COLO668 (cell line): ENCODE data around the gene KLHL21.
"Not testable (repeated sequence)": the region's sequence is repeated elsewhere in the genome, so short reads cannot be mapped to it uniquely, and the experiment has no call there.

Experiments used
- DNase-seq: peaks from one replicate; lab custom pipeline; 2025; ENCODE audit not compliant: unreplicated experiment; lab: John Stamatoyannopoulos, UW

Gene KLHL21

DNA sequence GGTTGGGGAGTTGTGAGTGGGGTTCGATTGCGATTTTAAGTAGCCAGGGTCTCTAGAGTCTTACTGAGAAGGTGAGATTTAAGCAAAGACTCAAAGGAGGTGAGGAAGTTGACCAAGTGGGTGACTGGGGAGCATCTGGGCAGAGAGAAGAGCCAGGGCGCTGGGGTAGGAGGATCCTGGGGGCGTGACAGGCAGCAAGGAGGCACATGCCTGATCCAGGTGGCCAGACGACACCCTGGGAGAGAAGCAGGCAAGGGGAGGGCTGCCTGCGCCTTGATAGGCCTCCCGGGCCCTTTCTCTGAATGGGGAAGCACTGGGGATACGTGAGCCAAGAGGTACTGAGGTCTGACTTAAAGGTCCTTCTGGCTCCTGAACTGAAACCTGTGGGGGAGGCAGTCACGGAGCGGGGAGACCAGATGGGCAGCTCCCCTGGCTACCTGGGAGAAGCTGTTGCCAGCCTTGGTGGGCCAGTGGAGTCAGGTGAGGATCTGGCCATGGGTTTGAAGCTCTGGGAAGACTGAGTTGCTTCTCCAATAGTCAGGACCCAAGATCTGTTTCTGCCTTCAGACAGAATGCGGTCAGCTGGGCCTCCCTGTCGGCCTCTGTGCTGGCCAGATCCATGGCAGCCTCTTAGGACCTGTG is 17.5 kb downstream of the KLHL21 start:
- DNase-seq: no peak

DNA sequence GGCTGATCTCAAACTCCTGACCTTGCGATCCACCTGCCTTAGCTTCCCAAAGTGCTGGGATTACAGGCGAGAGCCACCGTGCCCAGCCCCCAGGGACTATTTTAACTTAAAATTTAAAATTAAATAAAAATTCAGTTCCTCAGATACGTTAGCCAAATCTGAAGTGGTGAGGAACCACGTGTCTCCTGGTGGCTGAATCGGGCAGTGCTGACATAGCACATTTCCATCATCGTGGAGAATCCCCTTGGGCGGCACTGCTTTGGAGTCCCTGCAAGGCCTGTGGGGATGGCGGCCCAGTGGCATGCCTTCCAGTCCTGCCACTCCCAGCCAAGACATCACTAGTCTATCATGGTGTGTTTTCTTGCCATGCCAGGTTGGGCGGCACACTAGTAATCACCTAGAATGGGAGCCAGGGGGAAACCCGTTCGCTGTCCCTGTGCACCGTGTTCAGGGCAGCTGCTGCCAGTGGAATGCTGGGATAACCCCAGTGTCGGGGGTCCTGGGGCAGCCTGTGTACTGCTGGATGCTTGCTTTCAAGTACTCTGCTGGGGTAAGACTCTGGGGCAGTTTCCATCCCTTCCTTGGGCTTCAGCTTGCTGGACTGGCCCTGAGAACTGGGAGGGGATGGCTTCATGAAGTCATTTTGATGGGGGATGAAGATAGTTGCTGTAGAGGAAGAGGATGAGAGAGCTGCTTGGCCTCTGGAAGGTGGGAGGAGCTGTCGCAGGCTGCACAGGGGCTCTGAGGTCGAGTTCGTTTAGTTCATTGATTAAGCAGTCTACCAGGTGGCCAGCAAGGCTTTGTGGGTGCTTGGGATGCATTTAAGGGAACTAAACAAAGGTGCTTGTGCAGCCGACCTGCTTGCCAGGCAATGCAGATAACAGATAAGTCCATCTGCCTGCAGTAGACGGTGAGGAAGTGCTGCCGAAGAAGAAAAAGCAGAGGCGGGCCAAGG is 18.3 kb downstream of the KLHL21 start:
- no peak for DNase-seq

DNA sequence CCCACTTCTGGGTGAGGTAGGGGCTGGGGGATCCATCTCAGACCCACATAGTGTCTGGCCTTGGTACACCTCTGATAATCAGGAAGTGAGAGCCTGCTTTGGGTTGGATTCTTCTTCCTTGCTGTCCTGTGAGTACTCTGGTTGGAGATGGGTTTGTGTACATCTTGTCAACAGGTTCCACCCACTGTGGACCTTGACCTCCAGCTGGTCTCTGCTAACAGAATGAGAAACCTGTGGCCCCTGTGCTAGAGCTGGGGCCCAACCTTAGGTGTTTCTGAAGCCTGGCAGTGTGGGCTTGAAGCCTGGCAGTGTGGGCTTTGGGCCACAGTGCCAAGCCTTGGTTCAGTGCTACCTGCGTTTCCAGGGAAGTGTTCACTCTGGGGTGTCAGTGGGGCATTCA is 20.3 kb downstream of the KLHL21 start:
- DNase-seq: peak; percentile 97

DNA sequence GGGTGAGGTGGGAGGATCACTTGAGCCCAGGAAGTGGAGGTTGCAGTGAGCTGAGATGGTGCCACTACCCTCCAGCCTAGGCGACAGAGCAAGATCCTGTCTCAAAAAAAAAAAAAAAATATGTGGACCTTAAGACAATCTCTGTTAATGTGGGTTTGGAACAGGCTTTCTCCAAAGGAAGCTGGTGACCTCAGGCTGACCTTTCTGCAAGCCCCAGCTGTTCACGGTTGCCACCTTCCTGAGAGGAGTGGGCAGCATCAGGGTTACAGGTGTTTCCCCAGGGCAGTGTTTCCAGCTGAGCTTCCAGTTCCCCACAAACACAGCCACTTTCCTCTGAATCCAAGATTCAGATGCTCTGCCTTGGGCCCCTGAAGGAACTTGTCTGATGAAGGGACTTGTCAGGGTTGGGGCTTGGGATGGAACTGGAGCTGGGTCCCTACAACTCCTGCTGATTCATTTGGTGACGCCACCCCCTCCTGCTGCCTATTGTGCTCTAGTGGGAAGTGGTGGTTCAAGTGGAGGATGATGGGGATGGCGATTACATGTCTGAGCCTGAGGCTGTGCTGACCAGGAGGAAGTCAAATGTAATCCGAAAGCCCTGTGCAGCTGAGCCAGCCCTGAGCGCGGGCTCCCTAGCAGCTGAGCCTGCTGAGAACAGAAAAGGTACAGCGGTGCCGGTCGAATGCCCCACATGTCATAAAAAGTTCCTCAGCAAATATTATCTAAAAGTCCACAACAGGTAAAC is 20.9 kb downstream of the KLHL21 start:
- DNase-seq: peak; percentile 89

DNA sequence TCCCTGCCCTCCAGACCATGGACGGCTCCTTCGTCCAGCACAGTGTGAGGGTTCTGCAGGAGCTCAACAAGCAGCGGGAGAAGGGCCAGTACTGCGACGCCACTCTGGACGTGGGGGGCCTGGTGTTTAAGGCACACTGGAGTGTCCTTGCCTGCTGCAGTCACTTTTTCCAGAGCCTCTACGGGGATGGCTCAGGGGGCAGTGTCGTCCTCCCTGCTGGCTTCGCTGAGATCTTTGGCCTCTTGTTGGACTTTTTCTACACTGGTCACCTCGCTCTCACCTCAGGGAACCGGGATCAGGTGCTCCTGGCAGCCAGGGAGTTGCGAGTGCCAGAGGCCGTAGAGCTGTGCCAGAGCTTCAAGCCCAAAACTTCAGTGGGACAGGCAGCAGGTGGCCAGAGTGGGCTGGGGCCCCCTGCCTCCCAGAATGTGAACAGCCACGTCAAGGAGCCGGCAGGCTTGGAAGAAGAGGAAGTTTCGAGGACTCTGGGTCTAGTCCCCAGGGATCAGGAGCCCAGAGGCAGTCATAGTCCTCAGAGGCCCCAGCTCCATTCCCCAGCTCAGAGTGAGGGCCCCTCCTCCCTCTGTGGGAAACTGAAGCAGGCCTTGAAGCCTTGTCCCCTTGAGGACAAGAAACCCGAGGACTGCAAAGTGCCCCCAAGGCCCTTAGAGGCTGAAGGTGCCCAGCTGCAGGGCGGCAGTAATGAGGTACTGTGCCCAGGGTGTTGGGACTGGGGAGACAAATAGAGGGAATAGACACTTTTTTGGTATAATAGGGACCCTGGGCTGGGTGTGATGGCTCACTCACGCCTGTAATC is 21.9 kb downstream of the KLHL21 start:
- no peak for DNase-seq

DNA sequence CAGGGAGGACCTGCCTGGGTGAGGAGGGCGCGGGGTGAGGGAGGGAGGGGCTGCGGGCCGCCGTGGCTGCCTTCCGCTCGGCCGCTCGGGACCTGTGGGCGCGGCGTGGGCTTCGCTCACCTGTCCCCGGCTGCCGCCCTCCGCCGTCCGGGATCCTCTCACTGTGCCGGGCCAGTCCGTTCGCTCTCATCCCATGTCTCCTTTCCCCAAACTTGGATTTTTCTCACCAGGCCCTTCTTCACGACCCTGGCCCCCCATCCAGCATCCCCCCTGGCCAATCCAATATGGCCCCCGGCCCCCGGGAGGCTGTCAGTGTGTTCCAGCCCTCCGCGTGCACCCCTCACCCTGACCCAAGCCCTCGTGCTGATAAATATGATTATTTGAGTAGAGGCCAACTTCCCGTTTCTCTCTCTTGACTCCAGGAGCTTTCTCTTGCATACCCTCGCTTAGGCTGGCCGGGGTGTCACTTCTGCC is 22.5 kb downstream of the KLHL21 start:
- DNase-seq: no peak

DNA sequence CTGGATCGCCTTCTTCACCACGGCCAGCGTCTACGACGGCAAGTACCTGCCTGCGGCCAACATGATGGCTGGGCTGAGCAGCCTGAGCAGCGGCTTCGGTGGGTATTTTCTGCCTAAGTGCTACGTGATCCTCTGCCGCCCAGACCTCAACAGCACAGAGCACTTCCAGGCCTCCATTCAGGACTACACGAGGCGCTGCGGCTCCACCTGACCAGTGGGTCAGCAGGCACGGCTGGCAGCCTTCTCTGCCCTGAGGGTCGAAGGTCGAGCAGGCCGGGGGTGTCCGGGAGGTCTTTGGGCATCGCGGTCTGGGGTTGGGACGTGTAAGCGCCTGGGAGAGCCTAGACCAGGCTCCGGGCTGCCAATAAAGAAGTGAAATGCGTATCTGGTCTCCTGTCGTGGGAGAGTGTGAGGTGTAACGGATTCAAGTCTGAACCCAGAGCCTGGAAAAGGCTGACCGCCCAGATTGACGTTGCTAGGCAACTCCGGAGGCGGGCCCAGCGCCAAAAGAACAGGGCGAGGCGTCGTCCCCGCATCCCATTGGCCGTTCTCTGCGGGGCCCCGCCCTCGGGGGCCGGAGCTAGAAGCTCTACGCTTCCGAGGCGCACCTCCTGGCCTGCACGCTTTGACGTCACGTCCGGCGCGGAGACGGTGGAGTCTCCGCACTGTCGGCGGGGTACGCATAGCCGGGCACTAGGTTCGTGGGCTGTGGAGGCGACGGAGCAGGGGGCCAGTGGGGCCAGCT is 23.1 kb downstream of the KLHL21 start, which contains the start of gene ZBTB48:
Gene ZBTB48, plus strand, starts transcription at position 621 of the 745 bp plus-strand sequence. CDS start 616 bp downstream, outside the sequence.
- DNase-seq: peak; percentile 100

DNA sequence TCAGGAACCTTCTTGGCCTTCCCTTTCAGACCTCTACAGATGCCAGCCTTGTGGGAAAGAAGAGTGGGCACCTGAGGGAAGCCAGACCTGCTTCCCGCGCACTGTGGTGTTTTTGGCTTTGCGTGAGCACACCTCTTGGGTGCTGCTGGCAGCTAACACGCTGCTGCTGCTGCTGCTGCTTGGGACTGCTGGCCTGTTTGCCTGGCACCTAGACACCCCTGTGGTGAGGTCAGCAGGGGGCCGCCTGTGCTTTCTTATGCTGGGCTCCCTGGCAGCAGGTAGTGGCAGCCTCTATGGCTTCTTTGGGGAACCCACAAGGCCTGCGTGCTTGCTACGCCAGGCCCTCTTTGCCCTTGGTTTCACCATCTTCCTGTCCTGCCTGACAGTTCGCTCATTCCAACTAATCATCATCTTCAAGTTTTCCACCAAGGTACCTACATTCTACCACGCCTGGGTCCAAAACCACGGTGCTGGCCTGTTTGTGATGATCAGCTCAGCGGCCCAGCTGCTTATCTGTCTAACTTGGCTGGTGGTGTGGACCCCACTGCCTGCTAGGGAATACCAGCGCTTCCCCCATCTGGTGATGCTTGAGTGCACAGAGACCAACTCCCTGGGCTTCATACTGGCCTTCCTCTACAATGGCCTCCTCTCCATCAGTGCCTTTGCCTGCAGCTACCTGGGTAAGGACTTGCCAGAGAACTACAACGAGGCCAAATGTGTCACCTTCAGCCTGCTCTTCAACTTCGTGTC is 23.9 kb downstream of the KLHL21 start:
- no peak for DNase-seq

DNA sequence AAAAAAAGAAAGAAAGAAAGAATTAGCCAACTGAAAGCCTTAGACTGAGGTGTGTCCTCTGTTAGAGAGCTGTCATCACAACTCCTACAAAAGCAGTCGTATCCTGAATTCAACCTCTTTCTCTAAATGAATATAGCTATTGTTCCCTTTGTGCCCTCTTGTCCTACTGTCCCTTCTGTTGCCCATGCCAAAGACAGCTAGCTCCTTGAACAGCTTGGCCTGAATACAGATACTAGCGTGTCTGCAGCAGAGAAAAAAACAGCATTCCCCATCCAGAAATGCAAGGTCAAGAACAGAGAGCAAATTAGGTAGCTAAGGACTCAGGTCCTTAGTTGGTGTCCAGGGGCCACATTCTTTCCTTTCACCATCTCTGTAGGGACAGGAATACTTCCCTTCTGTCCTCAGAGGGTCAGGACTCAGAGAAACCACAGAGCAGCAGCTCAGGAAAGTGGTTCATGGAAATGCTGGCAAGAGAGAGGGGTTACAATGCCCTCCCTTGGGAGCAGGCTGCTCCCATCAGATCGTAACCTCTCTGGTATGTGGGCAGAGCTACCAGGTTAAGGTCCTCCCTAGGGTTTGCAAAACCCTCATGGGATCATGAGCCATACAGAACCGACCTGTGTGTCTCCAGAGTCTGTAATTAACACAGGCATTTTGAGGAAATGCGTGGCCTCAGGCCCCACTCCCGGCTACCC is 24.7 kb downstream of the KLHL21 start:
- no peak for DNase-seq

DNA sequence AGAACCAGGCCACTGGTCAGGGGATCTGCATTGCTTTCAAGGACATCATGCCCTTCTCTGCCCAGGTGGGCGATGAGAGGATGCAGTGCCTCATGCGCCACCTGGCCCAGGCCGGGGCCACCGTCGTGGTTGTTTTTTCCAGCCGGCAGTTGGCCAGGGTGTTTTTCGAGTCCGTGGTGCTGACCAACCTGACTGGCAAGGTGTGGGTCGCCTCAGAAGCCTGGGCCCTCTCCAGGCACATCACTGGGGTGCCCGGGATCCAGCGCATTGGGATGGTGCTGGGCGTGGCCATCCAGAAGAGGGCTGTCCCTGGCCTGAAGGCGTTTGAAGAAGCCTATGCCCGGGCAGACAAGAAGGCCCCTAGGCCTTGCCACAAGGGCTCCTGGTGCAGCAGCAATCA is 27.9 kb downstream of the KLHL21 start:
- DNase-seq: no peak

DNA sequence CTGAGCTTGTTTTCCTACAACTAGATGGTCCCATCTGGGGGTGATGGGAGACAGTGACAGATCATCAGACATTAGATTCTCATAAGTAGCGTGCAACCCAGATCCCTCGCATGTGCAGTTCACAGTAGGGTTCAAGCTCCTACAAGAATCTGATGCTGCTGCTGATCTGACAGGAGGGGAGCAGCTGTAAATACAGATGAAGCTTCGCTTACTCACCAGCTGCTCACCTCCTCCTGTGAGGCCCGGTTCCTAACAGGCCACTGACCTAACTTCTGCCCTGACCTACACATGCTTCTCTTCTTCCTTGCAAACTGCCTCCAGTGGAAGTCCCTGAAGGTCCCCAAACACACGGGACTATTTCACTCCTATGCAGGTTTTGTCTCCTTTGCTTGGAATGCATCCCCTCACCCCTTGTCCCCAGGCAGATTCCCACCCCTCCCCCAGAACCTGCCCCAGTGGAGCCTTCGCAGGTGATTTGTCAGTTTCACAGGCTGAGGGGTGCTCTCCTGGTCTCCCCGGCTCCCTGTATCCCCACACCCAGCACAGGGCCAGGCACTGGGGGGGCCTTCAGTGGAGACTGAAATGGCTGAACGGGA is 28.5 kb downstream of the KLHL21 start:
- no peak for DNase-seq

DNA sequence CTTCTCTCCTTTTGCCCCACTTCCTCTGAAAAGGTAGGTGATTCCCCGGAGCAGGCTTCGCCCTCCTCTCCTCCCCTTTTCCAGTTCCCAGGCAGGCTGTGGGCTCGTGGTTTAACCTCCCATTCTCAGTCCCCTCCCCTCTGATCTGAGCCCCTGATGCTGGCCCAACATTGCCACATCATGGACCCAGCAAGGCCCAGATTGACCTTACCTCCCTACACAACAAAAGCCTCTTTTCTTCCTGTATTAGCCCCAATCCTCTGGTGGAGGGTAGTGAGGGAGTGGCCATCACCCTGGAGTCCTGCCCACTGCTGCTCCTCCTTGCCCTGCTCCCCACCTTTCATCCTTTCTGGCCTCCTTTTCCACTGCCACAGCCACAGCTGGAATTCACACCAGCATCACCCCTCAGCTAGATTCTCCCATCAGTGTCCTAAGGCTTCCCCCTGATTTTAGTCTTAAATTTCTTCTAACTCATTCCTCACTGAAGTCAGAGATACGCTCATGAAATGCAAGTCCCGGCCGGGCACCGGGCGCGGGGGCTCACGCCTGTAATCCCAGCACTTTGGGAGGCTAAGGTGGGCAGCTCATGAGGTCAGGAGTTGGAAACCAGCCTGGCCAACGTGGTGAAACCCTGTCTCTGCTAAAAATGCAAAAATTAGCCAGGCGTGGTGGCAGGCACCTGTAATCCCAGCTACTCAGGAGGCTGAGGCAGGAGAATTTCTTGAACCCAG is 29.9 kb downstream of the KLHL21 start:
- DNase-seq: no peak

DNA sequence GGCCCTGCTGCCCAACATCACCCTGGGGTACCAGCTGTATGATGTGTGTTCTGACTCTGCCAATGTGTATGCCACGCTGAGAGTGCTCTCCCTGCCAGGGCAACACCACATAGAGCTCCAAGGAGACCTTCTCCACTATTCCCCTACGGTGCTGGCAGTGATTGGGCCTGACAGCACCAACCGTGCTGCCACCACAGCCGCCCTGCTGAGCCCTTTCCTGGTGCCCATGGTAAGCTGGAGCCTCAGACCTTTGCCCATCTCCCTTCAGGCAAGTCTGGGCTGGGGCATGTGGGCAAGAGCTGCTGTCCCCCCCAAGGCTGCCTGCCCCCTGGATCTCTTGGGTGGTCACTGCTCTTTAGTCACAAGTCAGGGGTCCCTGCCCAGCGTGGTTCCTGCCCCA is 31.7 kb downstream of the KLHL21 start:
- DNase-seq: no peak

DNA sequence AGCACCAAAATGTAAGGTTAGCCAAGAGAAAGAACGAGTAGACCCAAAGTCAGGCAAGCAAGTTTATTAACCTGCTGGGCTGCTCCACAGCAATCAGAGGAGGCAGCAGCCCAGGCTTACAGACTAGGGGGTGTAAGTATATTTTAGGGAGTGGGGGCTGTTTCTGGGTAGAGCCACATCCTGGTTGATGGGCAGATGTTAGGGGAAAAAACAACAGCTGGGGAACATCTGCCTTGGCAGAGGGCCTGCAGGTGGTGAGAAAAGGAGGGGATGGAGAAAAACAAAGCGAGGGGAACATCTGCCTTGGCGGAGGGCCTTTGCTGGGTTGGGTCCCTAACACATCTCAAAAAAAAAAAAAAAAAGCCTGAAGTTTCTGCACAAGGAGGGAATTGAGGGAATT is 32.6 kb downstream of the KLHL21 start:
- DNase-seq: no peak

DNA sequence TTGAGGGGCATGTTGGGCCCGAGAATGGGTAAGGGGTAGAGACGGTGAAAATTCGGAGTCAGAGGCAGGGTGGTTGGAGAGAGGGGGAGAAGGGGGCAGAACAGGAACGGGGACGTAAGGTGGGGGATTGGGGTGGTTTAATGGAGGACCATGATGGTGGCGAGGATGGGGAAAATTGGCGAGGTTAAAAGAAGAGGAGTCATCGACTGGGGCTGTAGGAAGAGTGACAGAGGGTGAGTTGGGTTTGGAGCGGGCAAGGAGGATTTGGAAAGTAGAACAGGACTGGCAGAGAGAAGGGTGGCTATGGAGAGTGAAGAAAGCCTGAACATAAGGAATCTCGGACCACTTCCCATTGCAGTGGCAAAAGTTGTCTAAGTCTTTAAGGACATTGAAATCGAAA is 33.6 kb downstream of the KLHL21 start:
- DNase-seq: no peak

DNA sequence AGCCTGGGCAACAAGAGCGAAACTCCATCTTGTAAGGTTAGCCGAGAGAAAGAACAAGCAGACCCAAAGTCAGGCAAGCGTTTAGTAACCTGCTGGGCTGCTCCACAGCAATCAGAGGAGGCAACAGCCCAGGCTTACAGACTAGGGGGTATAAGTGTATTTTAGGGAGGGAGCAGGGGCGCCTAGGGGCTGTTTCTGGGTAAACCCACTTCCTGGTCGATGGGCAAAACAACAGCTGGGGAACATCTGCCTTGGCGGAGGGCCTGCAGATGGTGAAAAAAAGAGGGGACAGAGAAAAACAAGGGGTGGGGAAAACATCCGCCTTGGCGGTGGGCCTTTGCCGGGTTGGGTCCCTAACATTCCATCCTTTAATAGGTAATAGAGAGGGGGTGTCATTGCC is 42.4 kb downstream of the KLHL21 start:
- DNase-seq: no peak

DNA sequence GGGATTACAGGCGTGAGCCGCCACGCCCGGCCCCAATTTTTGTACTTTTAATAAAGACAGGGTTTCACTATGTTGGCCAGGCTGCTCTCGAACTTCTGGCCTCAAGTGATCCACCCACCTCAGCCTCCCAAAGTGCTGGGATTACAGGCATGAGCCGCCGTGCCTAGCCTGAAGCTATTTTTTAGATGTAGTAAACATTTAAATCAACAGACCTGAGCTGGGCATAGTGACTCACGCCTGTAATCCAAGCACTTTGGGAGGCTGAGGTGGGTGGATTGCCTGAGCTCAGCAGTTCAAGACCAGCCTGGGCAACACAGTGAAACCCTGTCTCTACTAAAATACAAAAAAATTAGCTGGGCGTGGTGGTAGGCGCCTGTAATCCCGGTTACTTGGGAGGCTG is 43.5 kb downstream of the KLHL21 start:
- not testable (repeated sequence) for DNase-seq

DNA sequence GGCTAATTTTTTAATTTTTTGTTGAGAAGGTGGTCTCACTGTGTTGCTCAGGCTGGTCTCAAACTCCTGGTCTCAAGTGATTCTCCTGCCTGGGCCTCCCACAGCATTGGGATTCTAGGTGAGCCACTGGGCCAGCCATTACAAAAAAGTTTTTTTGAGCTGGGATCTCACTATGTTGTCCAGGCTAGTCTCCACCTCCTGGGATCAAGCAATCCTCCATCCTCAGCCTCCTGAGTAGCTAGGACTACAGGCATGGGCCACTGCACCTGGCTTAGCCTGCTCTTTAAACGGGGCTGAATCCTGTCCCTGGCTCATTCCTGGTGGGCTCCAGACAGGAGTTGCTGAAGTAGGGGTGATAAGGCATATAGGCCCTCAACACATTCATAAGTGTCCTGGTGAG is 45.1 kb downstream of the KLHL21 start:
- no peak for DNase-seq
